Measurements from ENCODE around the gene MS4A5.

Gene MS4A5

DNA sequence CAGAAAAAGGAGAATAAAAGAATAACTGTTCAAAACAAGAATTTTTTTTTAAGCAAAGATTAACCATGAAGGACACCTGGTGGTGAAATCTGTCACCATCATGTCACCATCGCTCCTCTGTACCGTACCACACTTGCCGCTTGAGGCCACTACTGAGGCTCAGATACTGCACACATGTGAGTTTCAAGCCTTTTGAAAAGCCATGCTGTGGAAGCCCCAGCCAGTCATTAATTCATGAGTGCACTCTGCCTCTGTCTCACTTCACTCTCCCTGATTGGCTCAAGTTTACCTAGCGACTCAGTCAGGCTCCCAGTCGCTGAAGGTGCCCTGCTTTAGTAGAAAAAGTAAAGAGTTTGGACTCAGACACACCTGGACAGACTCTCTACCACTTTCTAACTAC, 56.6 kb downstream of the MS4A5 start:
- DNase-seq: no peak

GRCh38 chr11:60492488-60493009, 63.2 kb downstream of the MS4A5 start, which contains the start of gene MS4A12:
Gene MS4A12, plus strand, starts transcription at chr11:60492778. Its CDS starts 4,541 bp downstream, at chr11:60497319.
- no peak for DNase-seq

- DNase-seq: no peak
Observed at GRCh38 chr11:60493454-60493853, 64.1 kb downstream of the MS4A5 start.
